ENCODE results near the gene NCKAP1.

The NCKAP1 gene

GRCh38 chr2:182920089-182920488, 118.2 kb downstream of the NCKAP1 start:
- H3K4me2 ChIP-seq (ENCODE audit: insufficient read depth, low read length): no peak overlapping the region
- no peaks in the 10 kb centered on the region for H3K36me3 ChIP-seq (ENCODE audit: insufficient read depth, low read length)
- H4K20me1 ChIP-seq (ENCODE audit: insufficient read depth, low read length): no peaks in the 10 kb centered on the region
- H2AFZ ChIP-seq (ENCODE audit: low read depth, low read length): no peak overlapping the region
- H3K27me3 ChIP-seq (ENCODE audit: insufficient read depth, low read length, poor library complexity): peaks cover 2% of the 10 kb centered on the region
- no peaks in the 10 kb centered on the region for H3K4me1 ChIP-seq (ENCODE audit: insufficient read depth, low read length)
- no peak for DNase-seq
- H3K27ac ChIP-seq (ENCODE audit: low read length): no peak overlapping the region
- H3K9ac ChIP-seq (ENCODE audit: low read depth, low read length): no peak overlapping the region
- TF ChIP-seq, protein P1, sequence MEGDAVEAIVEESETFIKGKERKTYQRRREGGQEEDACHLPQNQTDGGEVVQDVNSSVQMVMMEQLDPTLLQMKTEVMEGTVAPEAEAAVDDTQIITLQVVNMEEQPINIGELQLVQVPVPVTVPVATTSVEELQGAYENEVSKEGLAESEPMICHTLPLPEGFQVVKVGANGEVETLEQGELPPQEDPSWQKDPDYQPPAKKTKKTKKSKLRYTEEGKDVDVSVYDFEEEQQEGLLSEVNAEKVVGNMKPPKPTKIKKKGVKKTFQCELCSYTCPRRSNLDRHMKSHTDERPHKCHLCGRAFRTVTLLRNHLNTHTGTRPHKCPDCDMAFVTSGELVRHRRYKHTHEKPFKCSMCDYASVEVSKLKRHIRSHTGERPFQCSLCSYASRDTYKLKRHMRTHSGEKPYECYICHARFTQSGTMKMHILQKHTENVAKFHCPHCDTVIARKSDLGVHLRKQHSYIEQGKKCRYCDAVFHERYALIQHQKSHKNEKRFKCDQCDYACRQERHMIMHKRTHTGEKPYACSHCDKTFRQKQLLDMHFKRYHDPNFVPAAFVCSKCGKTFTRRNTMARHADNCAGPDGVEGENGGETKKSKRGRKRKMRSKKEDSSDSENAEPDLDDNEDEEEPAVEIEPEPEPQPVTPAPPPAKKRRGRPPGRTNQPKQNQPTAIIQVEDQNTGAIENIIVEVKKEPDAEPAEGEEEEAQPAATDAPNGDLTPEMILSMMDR (IDR thresholded peaks at IDR 0.05; ENCODE audit: borderline replicate concordance, extremely low read depth, low read length, poor library complexity, severe bottlenecking): no peak
- TF ChIP-seq EZH2 (IDR thresholded peaks at IDR 0.05; ENCODE audit: borderline replicate concordance, low read depth, low read length, severe bottlenecking): no peak
- H3K79me2 ChIP-seq (ENCODE audit: insufficient read depth, low read length): no peaks in the 10 kb centered on the region
- H3K4me3 ChIP-seq (ENCODE audit: low read depth in 1 of 2, low read length in 2 of 2): no peak overlapping the region
- H3K9me3 ChIP-seq (ENCODE audit: insufficient read depth, low read length, severe bottlenecking): no peaks in the 10 kb centered on the region
- ATAC-seq (ENCODE audit: insufficient read depth, low read depth): no peak

- DNase-seq (no peak), ATAC-seq (ENCODE audit: insufficient read depth, low read depth) (no peak)
- TF ChIP-seq, protein P1 (IDR thresholded peaks at IDR 0.05; ENCODE audit: borderline replicate concordance, extremely low read depth, low read length, poor library complexity, severe bottlenecking): no peak
- TF ChIP-seq EZH2 (IDR thresholded peaks at IDR 0.05; ENCODE audit: borderline replicate concordance, low read depth, low read length, severe bottlenecking): no peak
- H3K36me3 ChIP-seq (ENCODE audit: insufficient read depth, low read length): no peaks in the 10 kb centered on the region
- no peak overlapping the region for H3K27ac ChIP-seq (ENCODE audit: low read length)
- no peaks in the 10 kb centered on the region for H3K4me1 ChIP-seq (ENCODE audit: insufficient read depth, low read length)
- H2AFZ ChIP-seq (ENCODE audit: low read depth, low read length): no peak overlapping the region
- H3K27me3 ChIP-seq (ENCODE audit: insufficient read depth, low read length, poor library complexity): no peaks in the 10 kb centered on the region
- no peaks in the 10 kb centered on the region for H4K20me1 ChIP-seq (ENCODE audit: insufficient read depth, low read length)
- no peaks in the 10 kb centered on the region for H3K9me3 ChIP-seq (ENCODE audit: insufficient read depth, low read length, severe bottlenecking)
- no peaks in the 10 kb centered on the region for H3K79me2 ChIP-seq (ENCODE audit: insufficient read depth, low read length)
- no peak overlapping the region for H3K4me2 ChIP-seq (ENCODE audit: insufficient read depth, low read length)
- no peak overlapping the region for H3K9ac ChIP-seq (ENCODE audit: low read depth, low read length)
- H3K4me3 ChIP-seq (ENCODE audit: low read depth in 1 of 2, low read length in 2 of 2): no peak overlapping the region
Measured at GRCh38 chr2:182918961-182919652, 119.2 kb downstream of the NCKAP1 start.

DNA sequence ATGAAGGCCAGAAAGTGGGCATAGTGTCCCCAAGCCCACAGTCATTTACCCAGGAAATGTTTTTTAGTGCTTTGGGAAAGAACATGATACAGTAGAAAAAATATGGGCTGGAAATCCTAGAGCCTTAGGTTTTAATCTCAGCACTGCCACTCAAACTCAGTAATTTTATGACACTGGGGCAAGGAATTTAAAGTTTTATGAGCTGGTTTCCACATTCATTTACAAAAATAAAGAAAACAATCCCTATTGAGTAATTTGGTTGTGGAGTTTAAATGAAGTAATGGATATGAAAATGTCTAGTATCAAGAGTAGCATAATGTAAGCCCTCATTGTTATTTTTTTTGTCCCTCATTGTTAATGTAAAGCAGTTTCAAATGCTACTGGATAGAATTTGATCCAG, 120.3 kb downstream of the NCKAP1 start:
- ATAC-seq (ENCODE audit: insufficient read depth, low read depth) (no peak), DNase-seq (no peak)
- Histone ChIP-seq H3K36me3 (ENCODE audit: insufficient read depth, low read length) (no peaks in the 10 kb centered on the region), H4K20me1 (ENCODE audit: insufficient read depth, low read length) (no peaks in the 10 kb centered on the region), H3K79me2 (ENCODE audit: insufficient read depth, low read length) (no peaks in the 10 kb centered on the region), H3K9ac (ENCODE audit: low read depth, low read length) (no peak overlapping the region), H3K4me1 (ENCODE audit: insufficient read depth, low read length) (no peaks in the 10 kb centered on the region), H3K27ac (ENCODE audit: low read length) (no peak overlapping the region), H2AFZ (ENCODE audit: low read depth, low read length) (no peak overlapping the region), H3K9me3 (ENCODE audit: insufficient read depth, low read length, severe bottlenecking) (no peaks in the 10 kb centered on the region), H3K4me2 (ENCODE audit: insufficient read depth, low read length) (no peak overlapping the region), H3K4me3 (ENCODE audit: low read depth in 1 of 2, low read length in 2 of 2) (no peak overlapping the region), H3K27me3 (ENCODE audit: insufficient read depth, low read length, poor library complexity) (no peaks in the 10 kb centered on the region)
- TF ChIP-seq, protein P1 (IDR thresholded peaks at IDR 0.05; ENCODE audit: borderline replicate concordance, extremely low read depth, low read length, poor library complexity, severe bottlenecking): no peak
- TF ChIP-seq EZH2 (IDR thresholded peaks at IDR 0.05; ENCODE audit: borderline replicate concordance, low read depth, low read length, severe bottlenecking): no peak
